HepG2 (cell line): ENCODE measurements around the gene PADI1. TPM values are rescaled to one million over a fixed set of nuclear protein-coding genes. Genes with fewer than 3 reads are reported as not detected.

ENCODE experiments used
- ATAC-seq: fragments of 200-7000 bp; cut with Tn5 transposase; 3 replicates; pipeline ENCODE4 v1.9.1; 2020; ENCODE audit warnings: mild to moderate bottlenecking, moderate library complexity
- BruUV-seq: library from RNA; stranded (reverse); fragments of 400-500 nt; replicated peaks from 2 replicates; lab custom pipeline; 2021; lab: Mats Ljungman, UMichigan
- CTCF ChIA-PET: fragments of 300-600 bp; formaldehyde crosslinking; extraction: SDS; loops from one replicate; lab custom pipeline; 2021; ENCODE audit warnings: low total read pairs, inconsistent platforms, low intra/inter-chr PET ratio; lab: Yijun Ruan, JAX
- POLR2A ChIA-PET: fragments of 350-600 bp; sonication (Branson Sonifier 250); formaldehyde crosslinking; loops from one replicate; lab custom pipeline; 2020; ENCODE audit warnings: antibody characterized with exemption, inconsistent platforms; lab: Yijun Ruan, JAX
- DNase-seq: peaks from one replicate; pipeline ENCODE4 v3.0.0-alpha.2; 2015; ENCODE audit warnings: low spot score
- FAIRE-seq: peaks from 3 replicates; lab custom pipeline; 2011; peaks lifted over from hg19 to GRCh38; lab: Jason Lieb, UNC
- H2AFZ ChIP-seq: one replicate; pipeline ENCODE4 v1.6.1; 2011; ENCODE audit warnings: low read length, inconsistent platforms
- H3K27ac ChIP-seq: fragments of 300-600 bp; 3 replicates; pipeline ENCODE4 v1.8.0; 2011; ENCODE audit warnings: mixed run types, mild to moderate bottlenecking, mixed read lengths, low read length, inconsistent platforms; ENCODE audit not compliant: insufficient read depth; ENCODE audit errors: extremely low read length
- H3K27me3 ChIP-seq, 2 experiments: fragments of 200-600 bp in 1 of 2; 2 replicates in 1 of 2; 3 replicates in 1 of 2; pipeline versions ENCODE4 v1.6.0 to v1.8.0; 2011; ENCODE audit warnings: low read length in 2 of 2, mild to moderate bottlenecking in 2 of 2, moderate library complexity in 2 of 2, inconsistent platforms in 1 of 2; ENCODE audit not compliant: insufficient read depth in 2 of 2, control insufficient read depth in 1 of 2
- H3K36me3 ChIP-seq, 2 experiments: fragments of 200-600 bp in 1 of 2; replicated peaks in 1 of 2; 2 replicates in 1 of 2; 3 replicates in 1 of 2; pipeline versions ENCODE4 v1.5.1 to v1.8.0; 2011; ENCODE audit warnings: low read length in 2 of 2, inconsistent platforms in 1 of 2; ENCODE audit not compliant: insufficient read depth in 2 of 2, control insufficient read depth in 1 of 2
- H3K4me1 ChIP-seq: 2 replicates; pipeline ENCODE4 v1.5.1; 2012; ENCODE audit warnings: low read length, inconsistent platforms; ENCODE audit not compliant: insufficient read depth
- H3K4me2 ChIP-seq: 2 replicates; pipeline ENCODE4 v1.6.0; 2011; ENCODE audit warnings: low read depth, low read length, inconsistent platforms
- H3K4me3 ChIP-seq, 3 experiments: fragments of 200-600 bp in 1 of 3; sonication (generic), shearing (Covaris generic) in 1 of 3; replicated peaks in 1 of 3; 2 replicates each; pipeline ENCODE4 v1.5.1; 2011 to 2016; ENCODE audit warnings: low read length in 3 of 3, inconsistent platforms in 2 of 3, low read depth in 2 of 3, mild to moderate bottlenecking in 2 of 3, control low read depth in 1 of 3, mixed read lengths in 1 of 3; ENCODE audit not compliant: insufficient read depth in 1 of 3
- H3K79me2 ChIP-seq: one replicate; pipeline ENCODE4 v1.6.1; 2011; ENCODE audit warnings: low read length, inconsistent platforms; ENCODE audit not compliant: insufficient read depth
- H3K9ac ChIP-seq: 2 replicates; pipeline ENCODE4 v1.6.0; 2011; ENCODE audit warnings: mild to moderate bottlenecking, low read depth, low read length, inconsistent platforms; ENCODE audit not compliant: insufficient read depth
- H3K9me3 ChIP-seq: 2 replicates; pipeline ENCODE4 v1.5.1; 2012; ENCODE audit warnings: mild to moderate bottlenecking, low read length
- H4K20me1 ChIP-seq: 2 replicates; pipeline ENCODE4 v1.6.0; 2011; ENCODE audit warnings: inconsistent platforms, mild to moderate bottlenecking, low read length, moderate library complexity; ENCODE audit not compliant: insufficient read depth
- CBX2 ChIP-seq, 2 experiments: fragments of 200-600 bp in 1 of 2; sonication (generic); formaldehyde crosslinking in 1 of 2; IDR thresholded peaks; 2 replicates each; pipeline versions ENCODE4 v1.7.0 to v1.8.1; 2018 to 2022; ENCODE audit warnings: low read depth in 2 of 2, low read length in 1 of 2, mild to moderate bottlenecking in 1 of 2, missing genetic modification reagents in 1 of 2
- CREB1 ChIP-seq, 2 experiments: fragments of 450-650 bp in 1 of 2; IDR thresholded peaks; 2 replicates each; pipeline ENCODE4 v1.6.1; 2016 to 2017; ENCODE audit warnings: control low read depth in 1 of 2, mild to moderate bottlenecking in 1 of 2, missing compliant biosample characterization in 1 of 2, missing genetic modification characterization in 1 of 2
- EP300 ChIP-seq, 3 experiments: sonication (generic) in 1 of 3; formaldehyde crosslinking in 1 of 3; IDR thresholded peaks; 2 replicates each; pipeline versions ENCODE4 v1.5.1 to v1.6.1; 2011 to 2020; ENCODE audit warnings: low read depth in 2 of 3, low read length in 2 of 3, borderline replicate concordance in 1 of 3, improper control_type of control experiment in 1 of 3, mild to moderate bottlenecking in 1 of 3, missing genetic modification reagents in 1 of 3, moderate library complexity in 1 of 3
- GABPA ChIP-seq, 2 experiments: IDR thresholded peaks; 2 replicates each; pipeline ENCODE4 v1.6.1; 2011 to 2016; ENCODE audit warnings: low read depth in 2 of 2, low read length in 1 of 2, missing biosample characterization in 1 of 2, missing genetic modification characterization in 1 of 2
- HDAC1 ChIP-seq: sonication (generic); formaldehyde crosslinking; IDR thresholded peaks from 2 replicates; pipeline ENCODE4 v1.5.1; 2020; ENCODE audit warnings: mild to moderate bottlenecking, missing genetic modification reagents
- PHF20 ChIP-seq: sonication (generic); formaldehyde crosslinking; IDR thresholded peaks from 2 replicates; pipeline ENCODE4 v1.5.0; 2020; ENCODE audit warnings: mild to moderate bottlenecking, missing genetic modification reagents
- SRSF4 ChIP-seq: fragments of 200-400 bp; formaldehyde crosslinking; IDR thresholded peaks from one replicate; pipeline ENCODE4 v1.6.1; 2018; ENCODE audit warnings: mild to moderate bottlenecking, low read depth, low read length, moderate library complexity; ENCODE audit not compliant: poor library complexity, severe bottlenecking
- TBX2 ChIP-seq: sonication (generic); formaldehyde crosslinking; IDR thresholded peaks from 2 replicates; pipeline ENCODE4 v1.5.0; 2020; ENCODE audit warnings: missing genetic modification reagents, mild to moderate bottlenecking, borderline replicate concordance
- ZNF17 ChIP-seq: sonication (generic); formaldehyde crosslinking; IDR thresholded peaks from 2 replicates; pipeline ENCODE4 v1.5.0; 2020; ENCODE audit warnings: mild to moderate bottlenecking, missing genetic modification reagents
- ZNF20 ChIP-seq: sonication (generic); formaldehyde crosslinking; IDR thresholded peaks from 2 replicates; pipeline ENCODE4 v1.4.0; 2020; ENCODE audit warnings: mild to moderate bottlenecking, moderate library complexity, missing genetic modification reagents
- ZNF224 ChIP-seq: sonication (generic); formaldehyde crosslinking; IDR thresholded peaks from 2 replicates; pipeline ENCODE4 v1.5.0; 2020; ENCODE audit warnings: mild to moderate bottlenecking, missing genetic modification reagents
- ZNF317 ChIP-seq: sonication (generic); formaldehyde crosslinking; IDR thresholded peaks from 2 replicates; pipeline ENCODE4 v1.5.0; 2020; ENCODE audit warnings: mild to moderate bottlenecking, missing genetic modification reagents
- ZNF674 ChIP-seq: sonication (generic); formaldehyde crosslinking; IDR thresholded peaks from 2 replicates; pipeline ENCODE4 v1.5.0; 2020; ENCODE audit warnings: low read depth, mild to moderate bottlenecking, missing genetic modification reagents
- ZNF792 ChIP-seq: IDR thresholded peaks from 2 replicates; pipeline ENCODE4 v1.6.1; 2016
- ZNF816 ChIP-seq: sonication (generic); formaldehyde crosslinking; IDR thresholded peaks from 2 replicates; pipeline ENCODE4 v1.8.0; 2022; ENCODE audit warnings: missing genetic modification reagents, mild to moderate bottlenecking, borderline replicate concordance
- WGBS: methylation state at CpG from one replicate; pipeline ENCODE4 v1.1.6; 2017; ENCODE audit warnings: low lambda C conversion rate; 5-methylcytosine and 5-hydroxymethylcytosine counted together
- in situ Hi-C: cut with HindIII; loops from 2 replicates; pipeline ENCODE4 v1.10.0; 2017; ENCODE audit warnings: low pct_unique_long_range_greater_than_20kb; ENCODE audit not compliant: extremely low pct_ligation_motif_present
- intact Hi-C: fragments of 100-400 bp; cut with micrococcal nuclease; formaldehyde crosslinking; loops from one replicate; pipeline ENCODE4 v1.10.0; 2022; ENCODE audit not compliant: unreplicated experiment
- polyA plus RNA-seq, 8 experiments: library from polyadenylated mRNA; depleted of rRNA in 3 of 8; stranded (reverse) in 7 of 8; unstranded in 1 of 8; fragments of >200 nt; fragmentation: Illumina TruSeq in 4 of 8; extraction: Trizol in 4 of 8; gene quantifications; 2 replicates each; pipeline versions ENCODE4 v1.2.1 to v1.2.3, GENCODE V29; 2011 to 2016; ENCODE audit warnings: low read depth in 4 of 8, missing spikeins in 1 of 8, mixed read lengths in 1 of 8; ENCODE audit not compliant: insufficient read depth in 1 of 8
- total RNA-seq, 5 experiments: library from RNA; depleted of rRNA; stranded (reverse); fragments of >200 nt; fragmentation: Illumina TruSeq; extraction: Trizol; gene quantifications; 2 replicates each; pipeline ENCODE4 v1.2.3, GENCODE V29; 2016; ENCODE audit warnings: low read depth in 1 of 5
- TF ChIP-seq, protein P1 (sequence below): sonication (generic); formaldehyde crosslinking; IDR thresholded peaks from 2 replicates; pipeline ENCODE4 v1.4.0; 2020; ENCODE audit warnings: missing genetic modification reagents, mild to moderate bottlenecking, borderline replicate concordance
- TF ChIP-seq, protein P2 (sequence below): sonication (generic); formaldehyde crosslinking; IDR thresholded peaks from 2 replicates; pipeline ENCODE4 v1.5.0; 2020; ENCODE audit warnings: missing genetic modification reagents

PADI1 gene
- total and polyA plus RNA-seq, 2 of the 13 experiments (the other 11 are each of a cell fraction or from before 2014, with no cell fraction given) = not detected

DNA sequence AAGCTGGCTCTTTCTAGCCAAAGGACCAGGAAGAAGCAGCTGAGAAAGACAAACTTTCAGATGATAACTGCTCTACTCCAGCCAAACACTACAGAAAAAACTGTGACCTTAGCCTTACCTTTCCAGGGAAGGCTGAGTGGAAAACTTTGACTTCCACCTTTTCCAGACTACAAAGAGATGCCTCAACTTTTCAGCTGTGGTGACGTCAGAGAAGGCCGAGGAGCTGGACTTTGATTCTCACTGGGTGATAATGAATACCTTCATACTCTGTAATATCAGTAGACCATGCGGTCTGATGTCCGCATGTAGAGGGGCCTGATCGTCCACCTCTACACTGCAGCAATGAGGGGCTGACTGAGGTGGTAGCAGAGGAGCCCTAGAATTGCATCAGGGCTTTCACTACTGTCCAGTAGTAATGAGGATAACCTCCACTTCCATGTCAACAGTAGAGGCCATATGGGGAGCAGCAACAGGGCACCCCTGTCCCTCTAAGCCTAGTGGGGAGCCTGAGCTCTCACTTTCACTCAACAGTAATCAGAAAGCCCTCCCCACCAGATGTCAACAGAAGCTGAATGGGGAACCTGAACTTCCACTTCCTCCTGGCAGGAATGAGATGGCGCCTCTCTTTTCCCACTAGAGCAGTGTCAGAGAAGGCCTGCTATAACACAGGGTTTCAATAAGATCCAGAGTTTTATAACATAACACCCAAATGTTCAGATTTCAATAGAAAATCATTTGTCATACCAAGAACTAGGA is 28.4 kb upstream of the PADI1 start (continued):
- TF ChIP-seq, protein P1, sequence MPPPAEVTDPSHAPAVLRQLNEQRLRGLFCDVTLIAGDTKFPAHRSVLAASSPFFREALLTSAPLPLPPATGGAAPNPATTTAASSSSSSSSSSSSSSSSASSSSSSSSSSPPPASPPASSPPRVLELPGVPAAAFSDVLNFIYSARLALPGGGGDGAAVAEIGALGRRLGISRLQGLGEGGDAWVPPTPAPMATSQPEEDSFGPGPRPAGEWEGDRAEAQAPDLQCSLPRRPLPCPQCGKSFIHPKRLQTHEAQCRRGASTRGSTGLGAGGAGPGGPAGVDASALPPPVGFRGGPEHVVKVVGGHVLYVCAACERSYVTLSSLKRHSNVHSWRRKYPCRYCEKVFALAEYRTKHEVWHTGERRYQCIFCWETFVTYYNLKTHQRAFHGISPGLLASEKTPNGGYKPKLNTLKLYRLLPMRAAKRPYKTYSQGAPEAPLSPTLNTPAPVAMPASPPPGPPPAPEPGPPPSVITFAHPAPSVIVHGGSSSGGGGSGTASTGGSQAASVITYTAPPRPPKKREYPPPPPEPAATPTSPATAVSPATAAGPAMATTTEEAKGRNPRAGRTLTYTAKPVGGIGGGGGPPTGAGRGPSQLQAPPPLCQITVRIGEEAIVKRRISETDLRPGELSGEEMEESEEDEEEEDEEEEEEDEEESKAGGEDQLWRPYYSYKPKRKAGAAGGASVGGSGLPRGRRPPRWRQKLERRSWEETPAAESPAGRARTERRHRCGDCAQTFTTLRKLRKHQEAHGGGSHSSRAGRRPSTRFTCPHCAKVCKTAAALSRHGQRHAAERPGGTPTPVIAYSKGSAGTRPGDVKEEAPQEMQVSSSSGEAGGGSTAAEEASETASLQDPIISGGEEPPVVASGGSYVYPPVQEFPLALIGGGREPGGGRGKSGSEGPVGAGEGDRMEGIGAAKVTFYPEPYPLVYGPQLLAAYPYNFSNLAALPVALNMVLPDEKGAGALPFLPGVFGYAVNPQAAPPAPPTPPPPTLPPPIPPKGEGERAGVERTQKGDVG (CRISPR knock-in tag) = no peak
- TF ChIP-seq CREB1 (IDR thresholded peaks at IDR 0.05) (peak; percentile 96), CREB1 (CRISPR knock-in tag; IDR thresholded peaks at IDR 0.05) (peak; percentile 34; the same call in 1 of the 2 replicates), ZNF17 (no peak)
- TF ChIP-seq, all 625 proteins: peak for 2

DNA sequence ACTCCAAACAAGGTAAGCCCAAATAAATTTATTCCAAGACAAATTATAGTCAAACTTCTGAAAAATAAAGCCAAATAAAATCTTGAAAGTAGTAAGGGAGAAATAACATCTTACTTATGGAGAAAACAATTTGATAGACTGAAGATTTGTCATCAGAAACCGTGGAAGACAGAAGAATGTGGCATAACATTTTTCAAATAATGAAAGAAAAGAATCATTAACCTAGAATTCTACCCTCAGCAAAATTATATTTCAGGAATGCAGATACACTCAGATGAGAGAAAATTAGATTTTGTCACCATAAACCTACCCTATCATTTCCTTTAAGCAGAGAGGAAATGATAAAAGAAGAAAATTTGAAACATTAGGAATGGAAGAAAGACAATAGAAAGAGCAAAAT is 27.3 kb upstream of the PADI1 start:
- 2% methylated on average over 1 of the region's 1 CpG for WGBS
- H3K27me3 ChIP-seq = peaks cover 0 to 3% of the 10 kb centered on the region in 2 experiments; a peak in 1 of 5 replicates
- ChIA-PET CTCF (no interaction called here), POLR2A (no interaction called here)
- no peak overlapping the region for H3K27ac ChIP-seq
- H4K20me1 ChIP-seq = no peaks in the 10 kb centered on the region
- no peaks in the 10 kb centered on the region for H3K79me2 ChIP-seq
- H3K4me3 ChIP-seq = no peak overlapping the region
- FAIRE-seq (no peak), ATAC-seq (no peak), DNase-seq (no peak)
- H2AFZ ChIP-seq = no peak overlapping the region
- H3K4me1 ChIP-seq = no peaks in the 10 kb centered on the region
- H3K9me3 ChIP-seq = no peaks in the 10 kb centered on the region
- in situ Hi-C loops = no loop called here
- intact Hi-C loops = no loop called here
- no TSS peak for BruUV-seq
- H3K9ac ChIP-seq = no peak overlapping the region
- H3K4me2 ChIP-seq = no peak overlapping the region
- H3K36me3 ChIP-seq = no peaks in the 10 kb centered on the region
- TF ChIP-seq ZNF674 (CRISPR knock-in tag) (no peak), PHF20 (no peak), SRSF4 (no peak), ZNF224 (CRISPR knock-in tag) (no peak), ZNF792 (CRISPR knock-in tag) (no peak), ZNF816 (no peak), ZNF317 (CRISPR knock-in tag) (no peak), HDAC1 (CRISPR knock-in tag) (no peak), EP300 (IDR thresholded peaks at IDR 0.05; ENCODE audit: low read depth in 2 of 2, low read length in 2 of 2) (no peak), EP300 (CRISPR knock-in tag; IDR thresholded peaks at IDR 0.05; ENCODE audit: borderline replicate concordance) (no peak), TBX2 (CRISPR knock-in tag) (no peak), GABPA (IDR thresholded peaks at IDR 0.05; ENCODE audit: low read depth, low read length) (no peak), GABPA (CRISPR knock-in tag; IDR thresholded peaks at IDR 0.05; ENCODE audit: low read depth) (no peak), CBX2 (IDR thresholded peaks at IDR 0.05; ENCODE audit: low read depth, low read length) (no peak), CBX2 (CRISPR knock-in tag; IDR thresholded peaks at IDR 0.05; ENCODE audit: low read depth) (no peak), ZNF20 (CRISPR knock-in tag) (no peak)
- TF ChIP-seq, protein P2, sequence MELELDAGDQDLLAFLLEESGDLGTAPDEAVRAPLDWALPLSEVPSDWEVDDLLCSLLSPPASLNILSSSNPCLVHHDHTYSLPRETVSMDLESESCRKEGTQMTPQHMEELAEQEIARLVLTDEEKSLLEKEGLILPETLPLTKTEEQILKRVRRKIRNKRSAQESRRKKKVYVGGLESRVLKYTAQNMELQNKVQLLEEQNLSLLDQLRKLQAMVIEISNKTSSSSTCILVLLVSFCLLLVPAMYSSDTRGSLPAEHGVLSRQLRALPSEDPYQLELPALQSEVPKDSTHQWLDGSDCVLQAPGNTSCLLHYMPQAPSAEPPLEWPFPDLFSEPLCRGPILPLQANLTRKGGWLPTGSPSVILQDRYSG (CRISPR knock-in tag) = no peak
- TF ChIP-seq, all 625 proteins: peak for 0
